GM19452 (cell line): ENCODE results near the gene STK32C.
"Not testable (repeated sequence)": the region's sequence is repeated elsewhere in the genome, so short reads cannot be mapped to it uniquely, and the experiment has no call there.

Experiments
- ATAC-seq: cut with Tn5 transposase; IDR thresholded peaks from one replicate; pipeline ENCODE4 v1.9.1; 2021; ENCODE audit not compliant: unreplicated experiment

Gene STK32C

GRCh38 chr10:132320654-132321469, 13.1 kb upstream of the STK32C start:
- no peak for ATAC-seq

- ATAC-seq = peak; percentile 99
These were observed 12.3 kb upstream of the STK32C start for GRCh38 chr10:132319853-132320653.

- ATAC-seq = not testable (repeated sequence)
These were observed 9.7 kb upstream of the STK32C start for GRCh38 chr10:132317477-132317876.

GRCh38 chr10:132316133-132316532, 8.4 kb upstream of the STK32C start:
- no peak for ATAC-seq

DNA sequence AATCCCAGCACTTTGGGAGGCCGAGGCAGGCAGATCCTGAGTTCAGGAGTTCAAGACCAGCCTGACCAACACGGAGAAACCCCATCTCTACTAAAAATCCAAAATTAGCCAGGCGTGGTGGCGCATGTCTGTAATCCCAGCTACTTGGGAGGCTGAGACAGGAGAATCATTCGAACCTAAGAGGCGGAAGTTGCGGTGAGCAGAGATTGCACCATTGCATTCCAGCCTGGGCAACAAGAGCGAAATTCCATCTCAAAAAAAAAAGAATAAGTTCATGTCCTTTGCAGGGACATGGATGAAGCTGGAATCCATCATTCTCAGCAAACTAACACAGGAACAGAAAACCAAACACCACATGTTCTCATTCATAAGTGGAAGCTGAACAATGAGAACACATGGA, 7.1 kb upstream of the STK32C start:
- not testable (repeated sequence) for ATAC-seq

DNA sequence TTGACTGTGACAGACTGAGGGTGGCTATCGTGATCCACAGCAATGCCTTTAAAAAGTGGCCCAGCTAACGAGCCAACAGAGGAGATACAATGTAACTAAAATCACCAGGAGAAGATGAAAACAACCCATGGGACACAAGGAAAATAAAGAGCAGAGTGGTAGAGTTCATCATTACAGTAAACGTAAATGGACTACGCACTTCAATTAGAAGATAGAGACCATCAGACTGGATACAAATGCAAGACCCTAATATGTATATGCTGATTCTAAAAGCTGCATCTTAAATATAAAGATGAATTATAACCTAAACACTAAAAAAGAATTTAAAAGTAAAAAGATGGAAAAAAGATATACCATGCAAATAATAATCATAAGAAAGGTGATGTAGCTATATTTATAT, 6.6 kb upstream of the STK32C start:
- no peak for ATAC-seq

GRCh38 chr10:132313865-132314264, 6.1 kb upstream of the STK32C start:
- no peak for ATAC-seq

GRCh38 chr10:132313305-132313704, 5.6 kb upstream of the STK32C start:
- no peak for ATAC-seq

DNA sequence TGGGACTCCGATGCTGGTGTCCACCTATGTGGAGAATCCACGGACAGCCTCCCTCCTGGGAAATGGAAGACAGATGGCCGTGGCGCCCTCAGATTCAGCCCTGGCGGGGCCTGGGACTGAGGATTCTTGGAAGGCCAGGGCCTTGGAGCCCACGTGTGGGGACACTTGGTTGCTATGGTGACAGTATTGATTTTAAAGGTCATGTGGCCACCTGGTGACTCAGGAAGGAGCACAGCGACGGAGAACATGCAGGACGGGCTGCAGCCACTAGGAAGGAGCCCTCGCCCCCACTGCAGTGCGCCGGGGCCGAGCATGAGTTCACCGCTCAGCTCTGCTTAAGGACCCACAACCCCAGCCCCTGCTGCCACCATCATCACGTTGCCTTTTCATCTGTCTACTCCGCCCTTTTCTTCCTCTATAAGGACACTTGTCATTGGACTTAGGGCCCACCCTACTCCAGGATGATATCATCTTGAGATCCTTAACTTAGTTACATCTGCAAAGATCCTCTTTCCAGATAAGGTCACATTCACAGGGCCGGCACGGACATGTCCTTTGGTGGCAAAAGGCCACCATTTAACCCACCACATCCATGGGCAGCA, 3.7 kb upstream of the STK32C start:
- no peak for ATAC-seq

GRCh38 chr10:132310701-132311337, 3.1 kb upstream of the STK32C start:
- ATAC-seq = no peak

- no peak for ATAC-seq
These were observed 2.3 kb upstream of the STK32C start for GRCh38 chr10:132309879-132310591.

DNA sequence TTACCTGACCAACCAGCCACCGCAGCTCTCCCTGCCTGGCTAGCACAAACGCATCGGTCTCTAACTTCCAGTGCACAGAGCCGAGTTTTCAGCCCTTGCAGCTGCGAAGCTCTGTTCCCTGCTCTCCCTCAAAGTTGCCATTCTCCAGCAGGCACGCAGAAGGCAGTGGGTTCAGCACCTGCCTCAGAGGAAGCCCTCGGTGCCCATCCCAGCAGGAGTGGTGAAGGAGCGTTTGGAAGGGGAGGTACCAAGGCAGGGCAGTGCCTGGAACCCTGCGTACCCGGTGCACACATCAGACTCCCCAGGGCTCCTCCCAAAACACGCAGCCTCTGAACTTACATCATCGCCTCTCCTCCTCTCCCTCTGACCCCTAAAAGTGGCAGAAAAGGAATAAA, 1.7 kb upstream of the STK32C start:
- no peak for ATAC-seq

DNA sequence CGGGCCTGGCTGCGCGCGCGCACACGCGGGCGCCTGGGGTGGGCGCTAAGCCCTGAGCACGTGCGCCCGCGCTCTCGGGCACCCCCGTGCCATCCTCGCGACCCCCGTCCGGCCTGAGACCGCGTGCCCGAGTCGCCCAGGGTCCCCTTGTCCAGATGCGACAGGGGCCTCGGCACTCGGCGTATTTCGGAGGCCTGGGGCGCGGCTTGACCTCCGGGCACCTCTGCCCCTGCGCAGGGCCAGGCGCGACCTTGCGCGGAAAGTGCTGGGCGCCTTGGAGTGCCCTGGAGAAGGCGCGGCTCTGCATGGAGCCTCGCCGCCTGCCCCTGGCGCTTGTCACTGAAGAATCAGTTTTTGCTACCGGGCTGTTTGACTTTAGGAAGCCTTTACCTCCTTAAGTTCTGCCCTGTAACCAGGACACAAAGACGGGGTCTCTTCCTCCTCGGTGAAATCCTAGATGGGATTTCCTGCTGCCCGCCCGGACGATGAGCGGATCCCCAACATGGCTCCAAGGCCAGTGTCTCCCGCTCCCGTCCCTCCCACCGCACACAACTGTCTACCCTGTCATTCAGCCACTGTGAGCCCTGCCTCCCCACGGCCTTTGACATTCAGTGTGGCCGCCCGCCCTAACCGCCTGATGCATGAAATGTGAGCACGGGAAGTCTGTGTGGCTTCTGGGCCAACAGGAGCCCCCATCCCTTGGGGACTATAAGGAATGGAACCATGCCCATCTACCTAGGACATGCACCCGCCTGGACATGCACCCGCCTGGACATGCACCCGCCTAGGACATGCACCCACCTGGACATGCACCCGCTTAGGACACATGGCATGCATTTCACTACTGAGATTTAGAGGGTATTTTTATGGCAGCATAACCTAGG, 1.1 kb upstream of the STK32C start:
- ATAC-seq = peak; percentile 3

DNA sequence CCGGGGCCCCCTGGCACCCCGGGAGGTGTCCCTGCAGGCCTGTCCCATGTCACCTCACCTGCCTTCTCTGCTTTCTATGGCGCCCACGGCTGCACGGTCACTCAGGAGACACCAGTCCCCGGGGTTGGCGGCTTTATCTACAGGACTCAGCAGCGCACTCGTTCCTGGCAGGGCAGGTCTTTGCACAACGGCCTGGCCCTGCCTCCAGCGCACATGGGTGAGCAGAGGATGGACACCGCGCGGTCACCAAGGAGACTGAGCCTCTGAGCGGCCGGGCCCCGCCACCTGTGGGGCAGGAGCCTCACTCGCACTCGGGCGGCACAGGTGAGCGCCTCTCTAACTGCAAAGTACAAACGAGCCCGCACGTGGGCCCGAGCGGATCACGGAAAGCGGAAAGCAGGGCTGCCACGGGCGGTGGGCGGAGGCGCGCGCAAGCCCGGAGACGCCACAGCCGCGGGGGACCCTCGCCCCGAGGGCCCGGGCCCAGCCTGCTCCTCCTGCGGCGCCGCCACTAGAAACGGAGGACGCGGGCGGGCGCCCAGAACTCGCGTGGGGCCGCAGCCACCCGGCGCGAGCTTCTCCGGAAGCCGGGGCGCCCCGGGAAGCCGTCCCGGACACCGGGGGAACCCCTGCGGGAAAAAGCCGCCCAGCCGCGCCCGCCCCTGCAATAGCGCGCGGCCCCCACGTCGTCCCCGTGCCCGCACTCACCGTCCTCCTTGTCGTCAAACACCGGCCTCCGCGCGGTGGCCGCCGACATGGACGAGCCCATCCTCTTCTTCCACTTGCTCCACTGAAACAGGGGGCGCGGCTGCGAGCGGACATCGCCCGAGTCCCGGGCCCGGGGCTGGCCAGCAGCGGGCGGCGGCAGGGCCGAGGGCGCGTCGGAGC, 642 bp downstream of the STK32C start:
- ATAC-seq = peak; percentile 15

DNA sequence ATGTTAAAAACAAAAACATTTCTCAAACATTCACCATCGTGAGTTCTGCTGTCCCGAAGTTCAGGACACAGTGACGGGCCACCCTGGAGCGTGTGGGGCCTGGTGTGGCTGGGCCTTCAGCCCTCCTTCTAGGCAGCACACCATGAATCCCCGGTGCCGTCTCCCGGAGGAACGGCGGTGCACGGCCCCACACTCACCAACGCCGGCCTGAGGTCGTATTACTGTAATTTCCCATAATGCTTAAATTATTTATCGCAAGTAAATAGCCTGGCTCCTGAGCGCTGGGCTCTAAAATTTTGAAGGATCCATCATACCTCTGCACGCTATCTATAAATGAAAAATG, 1.4 kb downstream of the STK32C start:
- no peak for ATAC-seq

- ATAC-seq = no peak
These were observed 2.0 kb downstream of the STK32C start for GRCh38 chr10:132305654-132306342.

DNA sequence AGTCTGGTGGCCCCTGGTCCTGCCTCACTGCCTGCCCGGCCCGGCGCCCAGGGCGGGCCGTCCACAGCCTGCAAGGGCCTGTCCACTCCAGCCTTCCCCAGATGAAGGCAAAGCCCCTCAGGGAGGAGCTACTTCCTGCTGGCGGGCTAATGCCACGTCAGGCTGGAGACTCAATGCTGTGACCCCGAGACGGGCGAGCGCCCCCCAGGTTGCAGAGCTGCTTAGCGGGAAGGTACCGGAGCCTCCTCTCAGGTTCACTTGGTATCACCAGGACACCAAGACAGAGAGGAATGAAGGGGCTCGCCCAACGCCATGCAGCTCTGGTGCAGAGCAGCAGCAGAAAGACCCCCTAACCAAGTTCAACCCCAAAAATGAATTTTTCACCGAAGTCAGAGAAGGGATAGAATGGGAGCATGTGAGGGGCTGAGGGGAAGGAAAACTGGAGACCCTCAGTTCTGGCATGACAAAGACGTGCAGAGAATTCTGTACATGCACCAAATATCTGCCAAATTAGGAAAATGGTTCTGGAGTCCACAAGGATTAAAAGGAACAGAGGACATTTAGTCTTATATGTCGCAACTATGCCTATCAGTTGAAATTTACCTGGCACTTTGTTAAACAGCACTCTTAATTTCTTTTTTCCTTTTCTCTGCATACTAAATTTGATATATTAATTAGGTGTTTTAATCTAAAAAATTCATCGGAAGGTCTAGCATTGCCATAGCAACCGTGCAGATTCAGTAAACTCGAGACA, 2.8 kb downstream of the STK32C start:
- no peak for ATAC-seq
